Karpas-422 (cell line): ENCODE results near the gene PRDM16. TPM values are rescaled to one million over a fixed set of nuclear protein-coding genes. Genes with fewer than 3 reads are reported as not detected.

Experiments
- DNase-seq: peaks from one replicate; pipeline ENCODE4 v3.0.0-alpha.2; 2015
- H2AFZ ChIP-seq: fragments of 200-600 bp; sonication (generic); 2 replicates; pipeline ENCODE4 v1.6.1; 2014; ENCODE audit warnings: antibody characterized with exemption, low read length, mixed read lengths
- H3K27ac ChIP-seq: fragments of 200-600 bp; sonication (generic); 2 replicates; pipeline ENCODE4 v1.5.1; 2014; ENCODE audit warnings: mild to moderate bottlenecking, low read length, moderate library complexity
- H3K27me3 ChIP-seq: fragments of 200-600 bp; sonication (generic); 2 replicates; pipeline ENCODE4 v1.6.1; 2014; ENCODE audit warnings: low read length, mixed read lengths
- H3K36me3 ChIP-seq: fragments of 200-600 bp; sonication (generic); 2 replicates; pipeline ENCODE4 v1.6.1; 2014; ENCODE audit warnings: low read length, mixed read lengths; ENCODE audit not compliant: insufficient read depth
- H3K4me1 ChIP-seq: fragments of 200-600 bp; sonication (generic); 2 replicates; pipeline ENCODE4 v1.6.1; 2014; ENCODE audit warnings: mild to moderate bottlenecking, low read length, mixed read lengths
- H3K4me2 ChIP-seq: fragments of 200-600 bp; sonication (generic); 2 replicates; pipeline ENCODE4 v1.6.1; 2014; ENCODE audit warnings: low read length, low read depth, mild to moderate bottlenecking; ENCODE audit not compliant: poor library complexity, severe bottlenecking
- H3K4me3 ChIP-seq: fragments of 200-600 bp; sonication (generic); 2 replicates; pipeline ENCODE4 v1.5.1; 2014; ENCODE audit warnings: mild to moderate bottlenecking, antibody characterized with exemption, low read length, mixed read lengths
- H3K79me2 ChIP-seq: fragments of 200-600 bp; sonication (generic); 2 replicates; pipeline ENCODE4 v1.6.1; 2014; ENCODE audit warnings: mild to moderate bottlenecking, low read length, mixed read lengths
- H3K9ac ChIP-seq: fragments of 200-600 bp; sonication (generic); 2 replicates; pipeline ENCODE4 v1.6.0; 2014; ENCODE audit warnings: low read length
- H3K9me2 ChIP-seq: fragments of 200-600 bp; sonication (generic), shearing (Covaris generic); replicated peaks from 2 replicates; pipeline ENCODE4 v1.6.0; 2014; ENCODE audit warnings: mild to moderate bottlenecking, low read length, moderate library complexity; ENCODE audit not compliant: insufficient read depth
- H3K9me3 ChIP-seq: fragments of 300-700, 200-600 bp; sonication (generic); 2 replicates; pipeline ENCODE4 v1.6.1; 2014; ENCODE audit warnings: low read length, mixed read lengths
- H4K20me1 ChIP-seq: fragments of 200-600 bp; sonication (generic); 2 replicates; pipeline ENCODE4 v1.6.1; 2014; ENCODE audit warnings: mild to moderate bottlenecking, antibody characterized with exemption, low read length, low read depth; ENCODE audit not compliant: insufficient read depth
- total RNA-seq: library from RNA; depleted of rRNA; stranded (reverse); fragments of >200 nt; shearing (Covaris generic); gene quantifications from 2 replicates; pipeline ENCODE4 v1.2.3, GENCODE V29; 2014; ENCODE audit warnings: low replicate concordance

PRDM16 gene
- total RNA-seq, 1 experiment from 2014 or later, result not detected

- Histone ChIP-seq H3K4me1 (no peaks in the 10 kb centered on the region), H3K79me2 (no peaks in the 10 kb centered on the region), H3K4me2 (no peak within 1 kb of the TSS), H3K9me2 (no peaks in the 10 kb centered on the region), H3K9me3 (no peaks in the 10 kb centered on the region), H3K9ac (no peak within 1 kb of the TSS), H2AFZ (no peak within 1 kb of the TSS), H3K27me3 (no peaks in the 10 kb centered on the region), H3K27ac (no peak within 1 kb of the TSS), H4K20me1 (peaks cover 5% of the 10 kb centered on the region; the same call in 1 of the 2 replicates), H3K4me3 (no peak within 1 kb of the TSS), H3K36me3 (no peaks in the 10 kb centered on the region)
- no peak for DNase-seq
These were observed 385.1 kb downstream of the PRDM16 start, which contains the start of gene ARHGEF16 for GRCh38 chr1:3453891-3454810. Gene ARHGEF16 (plus strand): TSS chr1:3454665. CDS start chr1:3463085, 8,420 bp downstream.

- H3K4me3 ChIP-seq, result no peak overlapping the region
These were observed 386.0 kb downstream of the PRDM16 start for GRCh38 chr1:3454811-3455618.

GRCh38 chr1:3455670-3456448, 386.9 kb downstream of the PRDM16 start:
- Histone ChIP-seq H3K27me3 (no peaks in the 10 kb centered on the region), H3K4me3 (no peak overlapping the region), H3K79me2 (no peaks in the 10 kb centered on the region), H3K36me3 (no peaks in the 10 kb centered on the region), H3K4me2 (no peak overlapping the region), H3K9ac (no peak overlapping the region), H2AFZ (no peak overlapping the region), H4K20me1 (peaks cover 5% of the 10 kb centered on the region; the same call in 1 of the 2 replicates), H3K9me2 (no peaks in the 10 kb centered on the region), H3K4me1 (no peaks in the 10 kb centered on the region), H3K27ac (no peak overlapping the region), H3K9me3 (no peaks in the 10 kb centered on the region)
- DNase-seq, result no peak

More at GRCh38 chr1:3454811-3455618, 386.0 kb downstream of the PRDM16 start:
- H3K4me2 ChIP-seq, result no peak overlapping the region
- H4K20me1 ChIP-seq, result peaks cover 5% of the 10 kb centered on the region; the same call in 1 of the 2 replicates
- H2AFZ ChIP-seq, result no peak overlapping the region
- H3K9ac ChIP-seq, result no peak overlapping the region
- H3K27me3 ChIP-seq, result no peaks in the 10 kb centered on the region
- no peak overlapping the region for H3K27ac ChIP-seq
- H3K4me1 ChIP-seq, result no peaks in the 10 kb centered on the region
- no peaks in the 10 kb centered on the region for H3K36me3 ChIP-seq
- DNase-seq, result no peak
- H3K79me2 ChIP-seq, result no peaks in the 10 kb centered on the region
- no peaks in the 10 kb centered on the region for H3K9me3 ChIP-seq
- H3K9me2 ChIP-seq, result no peaks in the 10 kb centered on the region

- no peak overlapping the region for H2AFZ ChIP-seq
- H3K4me2 ChIP-seq, result no peak overlapping the region
- no peak for DNase-seq
These were observed 387.5 kb downstream of the PRDM16 start for GRCh38 chr1:3456449-3456963.

GRCh38 chr1:3456964-3457909, 388.2 kb downstream of the PRDM16 start:
- Histone ChIP-seq H3K9me2 (no peaks in the 10 kb centered on the region), H3K27me3 (no peaks in the 10 kb centered on the region), H3K4me2 (no peak overlapping the region), H3K36me3 (no peaks in the 10 kb centered on the region), H3K27ac (no peak overlapping the region), H3K9me3 (no peaks in the 10 kb centered on the region), H3K4me3 (no peak overlapping the region), H2AFZ (no peak overlapping the region), H3K9ac (no peak overlapping the region), H3K4me1 (no peaks in the 10 kb centered on the region), H4K20me1 (peaks cover 5% of the 10 kb centered on the region; the same call in 1 of the 2 replicates), H3K79me2 (no peaks in the 10 kb centered on the region)
- DNase-seq, result no peak

More at GRCh38 chr1:3456449-3456963, 387.5 kb downstream of the PRDM16 start:
- no peaks in the 10 kb centered on the region for H3K27me3 ChIP-seq
- H4K20me1 ChIP-seq, result peaks cover 5% of the 10 kb centered on the region; the same call in 1 of the 2 replicates
- no peaks in the 10 kb centered on the region for H3K79me2 ChIP-seq
- no peaks in the 10 kb centered on the region for H3K4me1 ChIP-seq
- H3K9me3 ChIP-seq, result no peaks in the 10 kb centered on the region
- H3K9me2 ChIP-seq, result no peaks in the 10 kb centered on the region
- H3K9ac ChIP-seq, result no peak overlapping the region
- no peaks in the 10 kb centered on the region for H3K36me3 ChIP-seq
- H3K27ac ChIP-seq, result no peak overlapping the region
- H3K4me3 ChIP-seq, result no peak overlapping the region

GRCh38 chr1:3457910-3458883, 389.2 kb downstream of the PRDM16 start:
- Histone ChIP-seq H3K4me3 (no peak overlapping the region), H3K79me2 (no peaks in the 10 kb centered on the region), H3K27ac (no peak overlapping the region), H3K9ac (no peak overlapping the region), H4K20me1 (peaks cover 4% of the 10 kb centered on the region; the same call in 1 of the 2 replicates), H3K9me3 (no peaks in the 10 kb centered on the region), H3K4me1 (no peaks in the 10 kb centered on the region), H3K27me3 (no peaks in the 10 kb centered on the region), H3K9me2 (no peaks in the 10 kb centered on the region), H3K36me3 (no peaks in the 10 kb centered on the region), H2AFZ (no peak overlapping the region), H3K4me2 (no peak overlapping the region)
- no peak for DNase-seq
